Loucy (cell line): Measurements from ENCODE around the gene FAM20C.

ENCODE experiments used
- CTCF ChIP-seq: fragments of 200-600 bp; sonication (generic); conservative IDR thresholded peaks from 2 replicates; pipeline ENCODE4 v1.5.1; 2014; ENCODE audit warnings: mild to moderate bottlenecking, antibody characterized with exemption, low read length
- EZH2phosphoT487 ChIP-seq: fragments of 200-600 bp; IDR thresholded peaks from 2 replicates; pipeline ENCODE4 v1.6.1; 2018; ENCODE audit warnings: antibody characterized with exemption, mild to moderate bottlenecking, moderate library complexity, borderline replicate concordance

GRCh38 chr7:209906-210305 lies 17.5 kb downstream of the FAM20C start:
- no peak for TF ChIP-seq CTCF
- no peak for TF ChIP-seq EZH2phosphoT487
